GM12873 (cell line): ENCODE data around the gene PLEKHA5.

Experiments used
- CTCF ChIP-seq: IDR thresholded peaks from 2 replicates; pipeline ENCODE4 v1.5.1; 2012; ENCODE audit warnings: low read depth, mild to moderate bottlenecking, moderate library complexity, low read length, control low read depth; ENCODE audit not compliant: insufficient read depth; ENCODE audit errors: missing control alignments

The PLEKHA5 gene

GRCh38 chr12:19404242-19404880 lies 274.8 kb downstream of the PLEKHA5 start:
- TF ChIP-seq CTCF, result no peak

GRCh38 chr12:19409376-19409775 lies 279.8 kb downstream of the PLEKHA5 start:
- no peak for TF ChIP-seq CTCF

- TF ChIP-seq CTCF, result no peak
Observed at GRCh38 chr12:19410211-19410610, 280.7 kb downstream of the PLEKHA5 start.

- no peak for TF ChIP-seq CTCF
Observed at GRCh38 chr12:19410629-19411185, 281.2 kb downstream of the PLEKHA5 start.

GRCh38 chr12:19411234-19412204 lies 282.0 kb downstream of the PLEKHA5 start:
- no peak for TF ChIP-seq CTCF

- no peak for TF ChIP-seq CTCF
Observed at GRCh38 chr12:19412844-19413243, 283.3 kb downstream of the PLEKHA5 start.

GRCh38 chr12:19415563-19415962 lies 286.0 kb downstream of the PLEKHA5 start:
- no peak for TF ChIP-seq CTCF
